HEK293 (cell line): ENCODE results near the gene DPH2.
A peak's percentile ranks its signal among the peaks of the same experiment; 100 is the strongest.

Experiments
- IKZF3 ChIP-seq: fragments of 450-650 bp; IDR thresholded peaks from 2 replicates; pipeline ENCODE4 v1.5.0; 2018; ENCODE audit warnings: missing biosample characterization, mild to moderate bottlenecking, missing genetic modification characterization, moderate library complexity
- KLF1 ChIP-seq: fragments of 450-650 bp; formaldehyde crosslinking; IDR thresholded peaks from 2 replicates; pipeline ENCODE4 v1.5.1; 2016; ENCODE audit warnings: missing biosample characterization, missing genetic modification characterization
- KLF8 ChIP-seq: fragments of 450-650 bp; formaldehyde crosslinking; IDR thresholded peaks from 2 replicates; pipeline ENCODE4 v1.5.1; 2016; ENCODE audit warnings: missing biosample characterization, missing genetic modification characterization
- MEIS1 ChIP-seq: sonication (generic); formaldehyde crosslinking; IDR thresholded peaks from 2 replicates; pipeline ENCODE4 v1.8.1; 2022; ENCODE audit warnings: missing genetic modification reagents, mild to moderate bottlenecking, borderline replicate concordance
- OVOL3 ChIP-seq: fragments of 450-650 bp; formaldehyde crosslinking; IDR thresholded peaks from 2 replicates; pipeline ENCODE4 v1.5.1; 2016; ENCODE audit warnings: missing biosample characterization, missing genetic modification characterization
- SCRT2 ChIP-seq: fragments of 450-650 bp; formaldehyde crosslinking; IDR thresholded peaks from 2 replicates; pipeline ENCODE4 v1.5.1; 2016; ENCODE audit warnings: missing biosample characterization, missing genetic modification characterization
- SP7 ChIP-seq: fragments of 450-650 bp; formaldehyde crosslinking; IDR thresholded peaks from 2 replicates; pipeline ENCODE4 v1.5.1; 2016; ENCODE audit warnings: missing biosample characterization, missing genetic modification characterization
- YY1 ChIP-seq: fragments of 450-650 bp; formaldehyde crosslinking; IDR thresholded peaks from 2 replicates; pipeline ENCODE4 v1.5.1; 2018; ENCODE audit warnings: missing biosample characterization, missing genetic modification characterization
- YY2 ChIP-seq: fragments of 450-650 bp; formaldehyde crosslinking; IDR thresholded peaks from 2 replicates; pipeline ENCODE4 v1.5.1; 2016; ENCODE audit warnings: missing biosample characterization, missing genetic modification characterization
- ZBTB48 ChIP-seq: fragments of 450-650 bp; formaldehyde crosslinking; IDR thresholded peaks from 2 replicates; pipeline ENCODE4 v1.5.1; 2016; ENCODE audit warnings: missing biosample characterization, missing genetic modification characterization
- ZFHX2 ChIP-seq: fragments of 450-650 bp; formaldehyde crosslinking; conservative IDR thresholded peaks from 2 replicates; pipeline ENCODE4 v1.5.1; 2016; ENCODE audit warnings: missing biosample characterization, missing genetic modification characterization
- ZNF114 ChIP-seq: fragments of 450-650 bp; formaldehyde crosslinking; IDR thresholded peaks from 2 replicates; pipeline ENCODE4 v1.5.0; 2017; ENCODE audit warnings: missing biosample characterization, missing genetic modification characterization
- ZNF155 ChIP-seq: fragments of 450-650 bp; formaldehyde crosslinking; IDR thresholded peaks from 2 replicates; pipeline ENCODE4 v1.5.1; 2016; ENCODE audit warnings: missing biosample characterization, missing genetic modification characterization
- ZNF157 ChIP-seq: fragments of 450-650 bp; formaldehyde crosslinking; IDR thresholded peaks from 2 replicates; pipeline ENCODE4 v1.5.1; 2016; ENCODE audit warnings: missing biosample characterization, missing genetic modification characterization
- ZNF174 ChIP-seq: fragments of 450-650 bp; formaldehyde crosslinking; IDR thresholded peaks from 2 replicates; pipeline ENCODE4 v1.5.0; 2017; ENCODE audit warnings: missing biosample characterization, mild to moderate bottlenecking, missing genetic modification characterization
- ZNF223 ChIP-seq: fragments of 450-650 bp; formaldehyde crosslinking; IDR thresholded peaks from 2 replicates; pipeline ENCODE4 v1.5.1; 2016; ENCODE audit warnings: missing biosample characterization, missing genetic modification characterization
- ZNF366 ChIP-seq: fragments of 450-650 bp; formaldehyde crosslinking; conservative IDR thresholded peaks from 2 replicates; pipeline ENCODE4 v1.5.1; 2016; ENCODE audit warnings: missing biosample characterization, missing genetic modification characterization
- ZNF391 ChIP-seq: fragments of 450-650 bp; formaldehyde crosslinking; IDR thresholded peaks from 2 replicates; pipeline ENCODE4 v1.5.1; 2016; ENCODE audit warnings: low read depth, missing biosample characterization, missing genetic modification characterization, borderline replicate concordance
- ZNF558 ChIP-seq: fragments of 450-650 bp; formaldehyde crosslinking; IDR thresholded peaks from 2 replicates; pipeline ENCODE4 v1.5.1; 2016; ENCODE audit warnings: missing biosample characterization, missing genetic modification characterization
- ZNF621 ChIP-seq: fragments of 450-650 bp; formaldehyde crosslinking; IDR thresholded peaks from 2 replicates; pipeline ENCODE4 v1.5.1; 2017; ENCODE audit warnings: missing biosample characterization, missing genetic modification characterization
- ZNF830 ChIP-seq: fragments of 450-650 bp; IDR thresholded peaks from 2 replicates; pipeline ENCODE4 v1.5.0; 2018; ENCODE audit warnings: missing biosample characterization, missing genetic modification characterization, low read depth, mild to moderate bottlenecking, moderate library complexity
- ZSCAN16 ChIP-seq: fragments of 450-650 bp; formaldehyde crosslinking; IDR thresholded peaks from 2 replicates; pipeline ENCODE4 v1.5.1; 2016; ENCODE audit warnings: missing biosample characterization, missing genetic modification characterization
- TF ChIP-seq, protein P1 (sequence below): fragments of 450-650 bp; formaldehyde crosslinking; IDR thresholded peaks from 2 replicates; pipeline ENCODE4 v1.5.1; 2016; ENCODE audit warnings: missing biosample characterization, missing genetic modification characterization, low read depth
- TF ChIP-seq, protein P2 (sequence below): IDR thresholded peaks from 2 replicates; pipeline ENCODE4 v1.6.1; 2011; ENCODE audit warnings: mild to moderate bottlenecking, low read depth, low read length, borderline replicate concordance
- TF ChIP-seq, protein P3 (sequence below): fragments of 450-650 bp; formaldehyde crosslinking; IDR thresholded peaks from 2 replicates; pipeline ENCODE4 v1.5.1; 2017; ENCODE audit warnings: missing biosample characterization, missing genetic modification characterization
- TF ChIP-seq, protein P4 (sequence below): fragments of 450-650 bp; formaldehyde crosslinking; optimal IDR thresholded peaks from 2 replicates; pipeline ENCODE3; 2016; ENCODE audit warnings: missing biosample characterization, mild to moderate bottlenecking, missing genetic modification characterization
- TF ChIP-seq, protein P5 (sequence below): fragments of 450-650 bp; formaldehyde crosslinking; IDR thresholded peaks from 2 replicates; pipeline ENCODE4 v1.5.1; 2017; ENCODE audit warnings: missing biosample characterization, missing genetic modification characterization
- TF ChIP-seq, protein P6 (sequence below): fragments of 450-650 bp; formaldehyde crosslinking; IDR thresholded peaks from 2 replicates; pipeline ENCODE4; 2016; ENCODE audit warnings: missing biosample characterization, missing genetic modification characterization

The DPH2 gene

DNA sequence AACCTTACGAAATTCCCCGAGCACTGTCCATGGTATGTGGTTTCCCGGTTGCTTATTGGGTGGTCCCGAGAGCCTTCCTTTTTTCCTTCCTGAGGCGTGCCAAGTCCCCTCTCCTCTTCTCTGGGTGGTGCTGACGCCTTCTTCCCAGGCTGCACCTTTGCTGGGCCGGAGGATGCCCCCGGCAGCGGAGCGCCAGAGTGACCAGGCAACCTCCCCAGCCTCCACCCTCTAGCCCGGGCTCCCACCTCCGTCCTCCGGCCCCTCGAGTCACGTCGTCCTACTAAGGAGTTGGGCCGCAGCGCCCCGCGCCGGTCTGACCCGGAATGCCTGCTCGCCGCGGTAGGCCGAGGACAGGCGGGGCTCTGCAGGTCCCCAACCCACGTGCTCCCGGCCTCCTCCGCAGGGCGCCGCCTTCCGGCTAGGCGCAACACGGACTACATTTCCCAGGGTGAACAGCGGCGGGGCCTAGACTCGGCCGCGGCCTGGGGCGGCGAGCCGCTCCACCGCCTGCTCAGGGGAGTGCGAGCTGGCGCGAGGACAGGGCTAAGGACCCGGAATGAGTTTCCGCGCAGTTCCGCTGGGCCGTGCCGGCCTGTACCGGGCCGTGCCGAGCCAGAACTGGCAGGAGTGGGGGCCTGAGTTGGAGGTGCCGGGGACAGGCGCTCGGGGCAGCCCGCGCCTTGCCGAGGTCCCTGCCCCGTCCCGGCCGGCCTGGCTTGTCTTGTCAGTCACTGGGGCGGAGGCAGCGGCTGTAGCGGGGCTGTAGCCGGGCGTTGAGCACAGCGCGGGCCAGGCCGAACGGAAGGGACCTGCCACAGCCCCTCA is 23.4 kb upstream of the DPH2 start, which contains the start of gene IPO13 (continued):
- TF ChIP-seq IKZF3 (tag by site-specific recombination) (no peak; the same call in 1 of the 2 replicates), ZBTB48 (tag by site-specific recombination) (peak; percentile 62), YY2 (tag by site-specific recombination) (peak; percentile 94), ZNF558 (tag by site-specific recombination) (0 out of 2 replicates have a peak, but pooled peaks have one; percentile 15), KLF1 (no peak; the same call in 1 of the 2 replicates), ZNF157 (no peak), ZNF621 (tag by site-specific recombination) (no peak), ZNF366 (tag by site-specific recombination) (peak; percentile 85), ZFHX2 (tag by site-specific recombination) (peak; percentile 94), ZNF830 (tag by site-specific recombination) (no peak), ZNF114 (tag by site-specific recombination) (no peak), ZNF155 (tag by site-specific recombination) (no peak), KLF8 (tag by site-specific recombination) (peak; percentile 97), SP7 (tag by site-specific recombination) (peak; percentile 95), MEIS1 (CRISPR knock-in tag) (no peak), SCRT2 (tag by site-specific recombination) (0 out of 2 replicates have a peak, but pooled peaks have one; percentile 65), YY1 (peak; percentile 83), ZNF174 (tag by site-specific recombination) (no peak), OVOL3 (tag by site-specific recombination) (no peak; the same call in none of the 2 replicates), ZNF391 (tag by site-specific recombination) (peak; percentile 86; the same call in 1 of the 2 replicates), ZNF223 (tag by site-specific recombination) (no peak), ZSCAN16 (no peak)
- TF ChIP-seq, protein P1, sequence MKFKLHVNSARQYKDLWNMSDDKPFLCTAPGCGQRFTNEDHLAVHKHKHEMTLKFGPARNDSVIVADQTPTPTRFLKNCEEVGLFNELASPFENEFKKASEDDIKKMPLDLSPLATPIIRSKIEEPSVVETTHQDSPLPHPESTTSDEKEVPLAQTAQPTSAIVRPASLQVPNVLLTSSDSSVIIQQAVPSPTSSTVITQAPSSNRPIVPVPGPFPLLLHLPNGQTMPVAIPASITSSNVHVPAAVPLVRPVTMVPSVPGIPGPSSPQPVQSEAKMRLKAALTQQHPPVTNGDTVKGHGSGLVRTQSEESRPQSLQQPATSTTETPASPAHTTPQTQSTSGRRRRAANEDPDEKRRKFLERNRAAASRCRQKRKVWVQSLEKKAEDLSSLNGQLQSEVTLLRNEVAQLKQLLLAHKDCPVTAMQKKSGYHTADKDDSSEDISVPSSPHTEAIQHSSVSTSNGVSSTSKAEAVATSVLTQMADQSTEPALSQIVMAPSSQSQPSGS (tag by site-specific recombination), result no peak
- TF ChIP-seq, protein P2, sequence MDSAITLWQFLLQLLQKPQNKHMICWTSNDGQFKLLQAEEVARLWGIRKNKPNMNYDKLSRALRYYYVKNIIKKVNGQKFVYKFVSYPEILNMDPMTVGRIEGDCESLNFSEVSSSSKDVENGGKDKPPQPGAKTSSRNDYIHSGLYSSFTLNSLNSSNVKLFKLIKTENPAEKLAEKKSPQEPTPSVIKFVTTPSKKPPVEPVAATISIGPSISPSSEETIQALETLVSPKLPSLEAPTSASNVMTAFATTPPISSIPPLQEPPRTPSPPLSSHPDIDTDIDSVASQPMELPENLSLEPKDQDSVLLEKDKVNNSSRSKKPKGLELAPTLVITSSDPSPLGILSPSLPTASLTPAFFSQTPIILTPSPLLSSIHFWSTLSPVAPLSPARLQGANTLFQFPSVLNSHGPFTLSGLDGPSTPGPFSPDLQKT, result peak; percentile 53; the same call in 1 of the 2 replicates
- TF ChIP-seq, protein P3, sequence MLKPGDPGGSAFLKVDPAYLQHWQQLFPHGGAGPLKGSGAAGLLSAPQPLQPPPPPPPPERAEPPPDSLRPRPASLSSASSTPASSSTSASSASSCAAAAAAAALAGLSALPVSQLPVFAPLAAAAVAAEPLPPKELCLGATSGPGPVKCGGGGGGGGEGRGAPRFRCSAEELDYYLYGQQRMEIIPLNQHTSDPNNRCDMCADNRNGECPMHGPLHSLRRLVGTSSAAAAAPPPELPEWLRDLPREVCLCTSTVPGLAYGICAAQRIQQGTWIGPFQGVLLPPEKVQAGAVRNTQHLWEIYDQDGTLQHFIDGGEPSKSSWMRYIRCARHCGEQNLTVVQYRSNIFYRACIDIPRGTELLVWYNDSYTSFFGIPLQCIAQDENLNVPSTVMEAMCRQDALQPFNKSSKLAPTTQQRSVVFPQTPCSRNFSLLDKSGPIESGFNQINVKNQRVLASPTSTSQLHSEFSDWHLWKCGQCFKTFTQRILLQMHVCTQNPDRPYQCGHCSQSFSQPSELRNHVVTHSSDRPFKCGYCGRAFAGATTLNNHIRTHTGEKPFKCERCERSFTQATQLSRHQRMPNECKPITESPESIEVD (tag by site-specific recombination), result no peak; the same call in 1 of the 2 replicates
- TF ChIP-seq, protein P4, sequence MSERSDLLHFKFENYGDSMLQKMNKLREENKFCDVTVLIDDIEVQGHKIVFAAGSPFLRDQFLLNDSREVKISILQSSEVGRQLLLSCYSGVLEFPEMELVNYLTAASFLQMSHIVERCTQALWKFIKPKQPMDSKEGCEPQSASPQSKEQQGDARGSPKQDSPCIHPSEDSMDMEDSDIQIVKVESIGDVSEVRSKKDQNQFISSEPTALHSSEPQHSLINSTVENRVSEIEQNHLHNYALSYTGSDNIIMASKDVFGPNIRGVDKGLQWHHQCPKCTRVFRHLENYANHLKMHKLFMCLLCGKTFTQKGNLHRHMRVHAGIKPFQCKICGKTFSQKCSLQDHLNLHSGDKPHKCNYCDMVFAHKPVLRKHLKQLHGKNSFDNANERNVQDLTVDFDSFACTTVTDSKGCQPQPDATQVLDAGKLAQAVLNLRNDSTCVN (tag by site-specific recombination), result peak; percentile 86
- TF ChIP-seq, protein P5, sequence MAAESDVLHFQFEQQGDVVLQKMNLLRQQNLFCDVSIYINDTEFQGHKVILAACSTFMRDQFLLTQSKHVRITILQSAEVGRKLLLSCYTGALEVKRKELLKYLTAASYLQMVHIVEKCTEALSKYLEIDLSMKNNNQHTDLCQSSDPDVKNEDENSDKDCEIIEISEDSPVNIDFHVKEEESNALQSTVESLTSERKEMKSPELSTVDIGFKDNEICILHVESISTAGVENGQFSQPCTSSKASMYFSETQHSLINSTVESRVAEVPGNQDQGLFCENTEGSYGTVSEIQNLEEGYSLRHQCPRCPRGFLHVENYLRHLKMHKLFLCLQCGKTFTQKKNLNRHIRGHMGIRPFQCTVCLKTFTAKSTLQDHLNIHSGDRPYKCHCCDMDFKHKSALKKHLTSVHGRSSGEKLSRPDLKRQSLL (tag by site-specific recombination), result peak; percentile 39; the same call in 1 of the 2 replicates
- TF ChIP-seq, protein P6, sequence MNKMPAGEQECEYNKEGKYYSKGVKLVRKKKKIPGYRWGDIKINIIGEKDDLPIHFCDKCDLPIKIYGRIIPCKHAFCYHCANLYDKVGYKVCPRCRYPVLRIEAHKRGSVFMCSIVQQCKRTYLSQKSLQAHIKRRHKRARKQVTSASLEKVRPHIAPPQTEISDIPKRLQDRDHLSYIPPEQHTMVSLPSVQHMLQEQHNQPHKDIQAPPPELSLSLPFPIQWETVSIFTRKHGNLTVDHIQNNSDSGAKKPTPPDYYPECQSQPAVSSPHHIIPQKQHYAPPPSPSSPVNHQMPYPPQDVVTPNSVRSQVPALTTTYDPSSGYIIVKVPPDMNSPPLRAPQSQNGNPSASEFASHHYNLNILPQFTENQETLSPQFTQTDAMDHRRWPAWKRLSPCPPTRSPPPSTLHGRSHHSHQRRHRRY, result no peak
